LNCAP (cell line): ENCODE results near the gene ACTRT2.

Experiments used
- TF ChIP-seq, protein P1 (sequence below): fragments of 450-650 bp; IDR thresholded peaks from 2 replicates; pipeline ENCODE4 v1.5.1; 2017; ENCODE audit warnings: mild to moderate bottlenecking

The ACTRT2 gene

DNA sequence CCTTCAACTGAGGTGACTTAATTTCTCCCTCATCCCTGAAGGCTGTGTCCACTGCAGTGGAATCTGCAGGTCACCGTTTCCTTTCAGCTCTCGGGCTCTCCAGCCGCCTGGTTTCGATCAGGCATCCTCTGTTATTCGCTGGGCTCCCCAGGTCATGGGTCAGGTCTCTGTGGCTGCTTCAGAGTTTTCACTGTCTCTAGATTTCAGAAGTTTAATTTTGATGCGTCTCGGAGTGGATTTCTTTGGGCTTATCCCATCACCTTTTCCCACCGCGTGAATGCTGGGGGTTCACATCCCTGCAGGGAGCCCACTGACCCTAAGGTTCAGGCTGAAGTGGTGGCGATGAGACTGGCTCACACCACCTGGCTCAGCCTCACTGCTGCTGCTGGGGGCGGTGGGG is 3.3 kb downstream of the ACTRT2 start:
- TF ChIP-seq, protein P1, sequence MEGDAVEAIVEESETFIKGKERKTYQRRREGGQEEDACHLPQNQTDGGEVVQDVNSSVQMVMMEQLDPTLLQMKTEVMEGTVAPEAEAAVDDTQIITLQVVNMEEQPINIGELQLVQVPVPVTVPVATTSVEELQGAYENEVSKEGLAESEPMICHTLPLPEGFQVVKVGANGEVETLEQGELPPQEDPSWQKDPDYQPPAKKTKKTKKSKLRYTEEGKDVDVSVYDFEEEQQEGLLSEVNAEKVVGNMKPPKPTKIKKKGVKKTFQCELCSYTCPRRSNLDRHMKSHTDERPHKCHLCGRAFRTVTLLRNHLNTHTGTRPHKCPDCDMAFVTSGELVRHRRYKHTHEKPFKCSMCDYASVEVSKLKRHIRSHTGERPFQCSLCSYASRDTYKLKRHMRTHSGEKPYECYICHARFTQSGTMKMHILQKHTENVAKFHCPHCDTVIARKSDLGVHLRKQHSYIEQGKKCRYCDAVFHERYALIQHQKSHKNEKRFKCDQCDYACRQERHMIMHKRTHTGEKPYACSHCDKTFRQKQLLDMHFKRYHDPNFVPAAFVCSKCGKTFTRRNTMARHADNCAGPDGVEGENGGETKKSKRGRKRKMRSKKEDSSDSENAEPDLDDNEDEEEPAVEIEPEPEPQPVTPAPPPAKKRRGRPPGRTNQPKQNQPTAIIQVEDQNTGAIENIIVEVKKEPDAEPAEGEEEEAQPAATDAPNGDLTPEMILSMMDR: no peak

DNA sequence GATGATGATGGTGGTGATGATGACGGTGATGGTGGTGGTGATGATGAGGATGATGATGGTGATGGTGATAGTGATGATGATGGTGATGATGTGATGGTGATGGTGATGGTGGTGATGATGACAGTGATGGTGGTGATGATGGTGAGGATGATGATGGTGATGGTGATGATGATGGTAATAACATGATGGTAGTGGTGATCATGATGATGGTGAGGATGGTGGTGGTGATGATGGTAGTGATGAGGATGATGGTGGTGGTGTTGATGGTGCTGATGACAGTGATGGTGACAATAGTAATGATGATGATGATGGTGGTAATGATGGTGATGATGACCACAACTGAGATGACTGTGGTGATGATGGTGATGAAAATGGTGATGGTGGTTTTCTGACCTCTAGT is 4.9 kb downstream of the ACTRT2 start:
- TF ChIP-seq, protein P1: no peak

DNA sequence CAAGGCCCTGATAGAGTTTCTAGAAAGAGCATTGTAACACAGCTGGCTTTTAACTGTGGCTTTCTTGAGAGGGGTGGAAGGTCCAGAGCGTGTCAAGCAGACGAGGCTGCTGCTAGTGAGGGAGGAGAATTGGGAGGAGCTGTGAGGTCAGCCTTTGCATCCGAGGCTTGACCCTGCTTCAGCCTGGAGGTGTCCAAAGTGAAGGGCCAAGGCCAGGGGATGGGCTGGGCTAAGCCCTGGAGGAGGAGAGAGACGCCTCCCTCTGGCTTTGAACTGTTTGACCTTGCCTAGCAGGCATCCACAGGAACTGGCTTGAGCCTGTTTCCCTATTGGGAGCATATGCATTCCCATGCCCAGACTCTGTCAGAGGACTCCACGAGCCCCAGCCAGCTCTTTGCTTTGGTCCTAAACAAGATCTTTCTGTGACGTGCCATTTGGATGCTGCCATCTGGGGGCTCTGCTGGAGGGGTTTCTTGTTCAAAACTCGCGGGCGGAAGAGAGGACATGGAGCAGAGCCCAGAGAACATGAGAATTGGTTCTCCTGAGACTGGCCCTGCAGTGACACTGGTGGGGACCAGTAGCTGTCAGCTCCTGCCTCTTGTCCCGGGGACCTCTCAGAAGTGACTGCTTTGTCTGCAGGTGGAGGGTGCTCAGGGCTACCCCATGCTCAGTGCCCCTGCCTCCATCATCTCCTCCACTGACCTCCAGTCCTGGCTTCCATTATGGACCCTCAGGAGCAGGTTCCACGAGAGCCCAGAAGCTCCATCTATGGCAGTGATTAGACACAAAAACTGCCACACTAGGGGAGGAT is 5.5 kb downstream of the ACTRT2 start:
- TF ChIP-seq, protein P1: no peak

DNA sequence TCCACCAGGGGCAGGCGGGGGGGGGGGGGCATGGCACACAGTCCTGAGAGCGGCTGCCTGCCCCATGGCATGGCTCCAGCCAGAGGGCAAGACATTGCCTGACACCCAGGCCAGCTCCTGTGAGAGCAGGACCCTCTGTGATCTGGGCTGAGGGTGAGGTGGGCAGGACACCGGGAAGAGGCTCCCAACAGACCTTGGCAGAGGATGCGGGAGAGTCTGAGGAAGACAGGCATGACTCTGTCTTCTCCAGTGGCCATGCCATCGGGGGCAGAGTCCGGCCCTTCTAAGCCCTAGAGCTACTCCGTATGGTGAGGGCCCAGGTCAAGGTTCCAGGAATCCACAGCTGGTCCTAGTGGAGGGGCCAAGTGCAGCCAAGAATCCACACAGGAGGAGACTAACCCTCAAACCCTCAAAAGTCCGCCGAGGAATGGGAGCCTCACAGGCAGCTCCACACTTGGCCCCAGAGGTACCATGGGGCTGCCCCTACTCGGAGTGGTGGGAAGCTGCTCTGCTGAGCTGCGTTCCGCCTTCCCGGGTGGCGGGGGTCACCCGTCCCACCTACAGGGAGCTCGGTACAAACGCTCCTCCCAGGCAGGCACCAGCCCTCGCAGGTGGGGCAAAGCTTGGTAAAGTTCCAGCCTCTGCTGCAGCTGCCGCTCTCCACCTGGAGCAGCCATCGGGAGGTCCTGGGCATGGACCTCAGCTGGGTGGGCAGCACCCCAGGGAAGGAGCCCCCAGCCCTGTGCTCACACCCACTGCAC is 6.5 kb downstream of the ACTRT2 start:
- TF ChIP-seq, protein P1: no peak

DNA sequence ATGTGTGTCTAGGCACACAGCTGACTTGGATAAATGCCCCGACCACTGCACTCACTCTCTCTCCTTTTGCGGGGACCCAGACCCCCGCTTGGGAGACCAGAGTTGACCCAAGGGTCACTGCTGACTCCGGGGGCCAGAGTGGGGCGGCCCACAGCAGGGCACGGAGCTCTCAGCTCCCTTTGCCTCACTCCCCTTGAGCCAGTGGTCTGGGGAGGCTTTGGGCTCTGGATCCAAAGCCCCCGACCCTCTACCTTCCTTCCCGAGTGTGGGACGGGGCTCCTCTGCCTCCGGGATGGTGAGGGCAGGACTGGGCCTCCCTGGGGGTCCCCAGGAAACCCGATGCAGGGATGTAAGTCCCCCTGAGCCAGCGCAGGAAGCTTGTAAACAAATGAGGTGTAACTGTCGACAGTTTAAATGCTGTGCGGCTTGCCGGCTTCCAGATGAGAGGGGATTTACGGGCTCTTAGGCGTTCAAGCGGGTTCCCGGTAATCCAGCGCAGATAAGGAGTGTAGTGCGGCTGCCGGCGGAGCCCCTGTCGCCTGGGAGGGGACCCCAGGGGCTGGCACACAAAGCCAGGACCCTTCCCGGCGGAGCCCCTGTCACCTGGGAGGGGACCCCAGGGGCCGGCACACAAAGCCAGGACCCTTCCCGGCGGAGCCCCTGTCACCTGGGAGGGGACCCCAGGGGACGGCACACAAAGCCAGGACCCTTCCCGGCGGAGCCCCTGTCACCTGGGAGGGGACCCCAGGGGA is 7.4 kb downstream of the ACTRT2 start:
- TF ChIP-seq, protein P1: no peak

DNA sequence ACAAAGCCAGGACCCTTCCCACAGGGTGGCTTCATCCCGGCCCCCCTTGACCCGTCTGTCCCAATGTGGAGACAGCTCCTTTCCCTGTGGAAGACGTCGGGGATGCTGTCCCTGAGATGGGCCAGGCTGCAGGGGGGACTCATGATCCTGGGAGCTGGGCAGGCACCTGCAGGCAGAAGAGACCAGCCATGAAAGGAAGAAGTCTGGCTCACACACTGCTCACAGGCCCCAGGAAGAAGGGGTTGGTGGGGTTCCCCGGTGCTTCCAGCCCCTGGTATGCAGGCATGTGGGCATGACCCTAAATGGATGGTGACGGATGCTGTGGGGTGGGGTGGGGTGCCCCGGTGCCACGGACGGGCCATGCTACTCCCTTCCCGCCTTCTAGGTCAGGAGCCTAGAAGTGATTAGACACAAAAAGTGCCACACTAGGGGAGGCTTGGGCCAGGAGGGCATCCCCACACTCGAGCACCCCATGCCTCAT is 8.3 kb downstream of the ACTRT2 start:
- TF ChIP-seq, protein P1: no peak

DNA sequence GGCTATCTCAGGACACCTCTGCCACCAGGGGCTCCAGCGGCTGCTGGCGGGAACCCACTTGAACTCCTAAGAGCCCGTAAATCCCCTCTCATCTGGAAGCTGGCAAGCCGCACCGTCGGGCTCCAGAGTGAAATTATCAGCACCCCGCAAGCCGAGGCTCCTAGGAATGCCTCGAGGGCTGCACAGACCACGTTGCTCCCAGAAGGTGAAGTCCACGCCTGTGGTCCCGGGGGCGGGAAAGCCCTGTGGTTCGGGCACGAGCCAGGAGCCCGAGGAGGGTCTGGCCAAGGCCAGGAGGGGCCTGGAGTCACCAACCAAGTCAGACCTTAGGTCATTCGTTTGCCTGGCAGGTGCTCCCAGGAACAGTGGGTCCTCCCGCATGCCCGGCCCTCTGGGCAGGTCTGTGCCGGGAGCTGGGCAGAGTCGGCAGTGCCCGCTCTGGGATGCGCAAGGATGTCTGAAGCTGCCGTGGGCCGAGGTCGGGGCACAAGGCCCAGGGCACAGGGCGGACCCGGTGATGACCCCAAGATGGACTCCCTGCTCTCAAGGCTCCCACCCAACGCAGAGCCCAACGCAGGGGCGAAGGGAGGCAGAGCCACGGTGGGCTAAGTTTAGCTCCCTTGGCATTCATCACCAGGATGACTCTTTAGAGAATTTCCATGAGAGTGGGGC is 8.9 kb downstream of the ACTRT2 start:
- TF ChIP-seq, protein P1: no peak
